ENCODE results near the gene LENG1. TPM values are rescaled to one million over a fixed set of nuclear protein-coding genes. Genes with fewer than 3 reads are reported as not detected.

Gene LENG1
- total RNA-seq, 1 experiment from 2014 or later, result 11.2 TPM

- Histone ChIP-seq H3K4me3 (ENCODE audit: low read depth in 2 of 2, low read length in 2 of 2) (no peak overlapping the region), H3K27me3 (ENCODE audit: control insufficient read depth, insufficient read depth, low read length) (no peaks in the 10 kb centered on the region), H3K9me3 (ENCODE audit: control insufficient read depth, insufficient read depth, low read depth, low read length) (no peaks in the 10 kb centered on the region), H3K4me1 (ENCODE audit: control insufficient read depth, insufficient read depth, low read length) (peaks cover 37% of the 10 kb centered on the region), H3K27ac (ENCODE audit: low read length) (no peak overlapping the region), H3K36me3 (ENCODE audit: control insufficient read depth, insufficient read depth, low read length) (peaks cover 12% of the 10 kb centered on the region)
- CTCF ChIA-PET, result interaction anchor here (0.5 to 0.6 kb wide), 3 partner anchors 20 to 295 kb away, joined by 4 to 5 read pairs (median 4); partner anchors contain the start of gene CNOT3
- POLR2A ChIA-PET, result interaction anchor here (1.1 kb wide), 1 partner anchor 20 kb away, joined by 3 read pairs; the partner anchor contains the start of gene CNOT3
- no peak for TF ChIP-seq POLR2AphosphoS5 (IDR thresholded peaks at IDR 0.05; ENCODE audit: low read depth, low read length)
- TF ChIP-seq TCF7L2 (IDR thresholded peaks at IDR 0.05; ENCODE audit: low read depth, low read length), result no peak
- no peak for TF ChIP-seq CTCF (IDR thresholded peaks at IDR 0.05)
- TF ChIP-seq SIN3A (IDR thresholded peaks at IDR 0.05; ENCODE audit: borderline replicate concordance, insufficient read depth, low read depth, low read length), result no peak
- no peak for TF ChIP-seq REST (IDR thresholded peaks at IDR 0.05; ENCODE audit: insufficient read depth in 1 of 2, low read depth in 2 of 2, low read length in 1 of 2)
- DNase-seq (ENCODE audit: low read depth, low spot score) (no peak), ATAC-seq (no peak)
- no TSS peak for BruUV-seq (replicated peaks)
- intact Hi-C loops (cut with micrococcal nuclease; ENCODE audit: unreplicated experiment), result no loop called here
- in situ Hi-C loops (cut with HindIII; ENCODE audit: low pct_unique_long_range_greater_than_20kb, low sequenced_read_pairs), result no loop called here
Measured at GRCh38 chr19:54156953-54157352, 2.6 kb downstream of the LENG1 start.

- Histone ChIP-seq H3K27me3 (ENCODE audit: control insufficient read depth, insufficient read depth, low read length) (no peaks in the 10 kb centered on the region), H3K27ac (ENCODE audit: low read length) (no peak overlapping the region), H3K36me3 (ENCODE audit: control insufficient read depth, insufficient read depth, low read length) (peaks cover 12% of the 10 kb centered on the region), H3K4me1 (ENCODE audit: control insufficient read depth, insufficient read depth, low read length) (peaks cover 32% of the 10 kb centered on the region), H3K4me3 (ENCODE audit: low read depth in 2 of 2, low read length in 2 of 2) (no peak overlapping the region), H3K9me3 (ENCODE audit: control insufficient read depth, insufficient read depth, low read depth, low read length) (no peaks in the 10 kb centered on the region)
- CTCF ChIA-PET, result interaction anchor here (0.6 kb wide), 2 partner anchors 128 to 295 kb away, joined by 4 to 5 read pairs; no protein-coding TSS in a partner anchor
- intact Hi-C loops (cut with micrococcal nuclease; ENCODE audit: unreplicated experiment), result no loop called here
- ATAC-seq, result no peak
- BruUV-seq (replicated peaks), result no TSS peak
- in situ Hi-C loops (cut with HindIII; ENCODE audit: low pct_unique_long_range_greater_than_20kb, low sequenced_read_pairs), result no loop called here
- DNase-seq (ENCODE audit: low read depth, low spot score), result no peak
- no peak for TF ChIP-seq TCF7L2 (IDR thresholded peaks at IDR 0.05; ENCODE audit: low read depth, low read length)
- TF ChIP-seq SIN3A (IDR thresholded peaks at IDR 0.05; ENCODE audit: borderline replicate concordance, insufficient read depth, low read depth, low read length), result no peak
- TF ChIP-seq POLR2AphosphoS5 (IDR thresholded peaks at IDR 0.05; ENCODE audit: low read depth, low read length), result no peak; the same call in none of the 2 replicates
- TF ChIP-seq CTCF (IDR thresholded peaks at IDR 0.05), result no peak
- TF ChIP-seq REST (IDR thresholded peaks at IDR 0.05; ENCODE audit: insufficient read depth in 1 of 2, low read depth in 2 of 2, low read length in 1 of 2), result no peak
- POLR2A ChIA-PET, result no interaction called here
Measured at GRCh38 chr19:54156490-54156889, 3.0 kb downstream of the LENG1 start.
